GM08714 (cell line): ENCODE results near the gene NUP98.
"Not testable (repeated sequence)": the region's sequence is repeated elsewhere in the genome, so short reads cannot be mapped to it uniquely, and the experiment has no call there.

Experiments used
- H3K4me3 ChIP-seq: fragments of 200-500 bp; sonication (Bioruptor generic); 2 replicates; pipeline ENCODE4 v1.5.1; 2014; ENCODE audit warnings: mild to moderate bottlenecking, low read length, inconsistent platforms
- ZNF274 ChIP-seq: IDR thresholded peaks from 2 replicates; pipeline ENCODE4 v1.6.1; 2012; ENCODE audit warnings: mild to moderate bottlenecking, low read depth, low read length

The NUP98 gene

DNA sequence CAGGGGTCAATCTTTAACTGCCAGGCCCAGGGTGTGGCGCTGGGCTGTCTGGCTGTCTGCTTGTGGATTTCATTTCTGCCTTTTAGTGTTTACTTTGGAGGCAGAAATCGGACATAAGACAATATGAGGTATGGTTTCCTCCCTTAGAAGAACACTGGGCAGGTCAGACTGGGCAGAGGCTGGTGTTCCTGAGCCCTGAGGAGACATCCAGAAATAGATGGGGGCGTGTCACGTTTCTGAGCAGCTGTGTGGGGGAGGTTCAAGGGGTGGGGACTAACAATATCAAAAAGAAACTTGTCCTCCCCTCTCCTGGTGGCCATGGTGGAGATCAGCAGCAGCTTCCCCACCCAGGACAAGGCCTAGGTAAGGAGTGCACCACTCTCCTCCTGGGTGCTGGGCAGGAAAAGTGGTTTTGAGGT, 152.5 kb downstream of the NUP98 start, which contains the start of gene ART1:
TSS of gene ART1 (plus strand) at position 312 of the 419 bp plus-strand sequence. CDS start 14,086 bp downstream, outside the sequence.
- no peak within 1 kb of the TSS for H3K4me3 ChIP-seq
- TF ChIP-seq ZNF274 = no peak

DNA sequence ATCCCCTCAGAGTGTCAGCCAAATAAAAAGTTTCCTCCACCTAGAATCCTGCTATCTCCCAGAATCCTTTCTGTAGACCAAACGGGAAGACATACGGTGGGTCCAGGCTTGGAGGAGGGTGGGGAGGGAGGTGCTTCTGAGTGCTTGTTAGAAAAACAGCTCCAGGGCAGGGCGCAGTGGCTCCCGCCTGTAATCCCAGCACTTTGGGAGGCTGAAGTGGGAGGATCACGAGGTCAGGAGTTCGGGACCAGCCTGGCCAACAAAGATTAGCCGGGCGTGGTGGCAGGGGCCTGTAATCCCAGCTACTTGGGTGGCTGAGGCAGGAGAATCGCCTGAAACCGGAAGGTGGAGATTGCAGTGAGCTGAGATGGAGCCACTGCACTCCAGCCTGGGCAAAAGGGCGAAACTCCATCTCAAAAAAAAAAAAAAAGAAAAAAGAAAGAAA, 154.2 kb downstream of the NUP98 start:
- not testable (repeated sequence) for H3K4me3 ChIP-seq

DNA sequence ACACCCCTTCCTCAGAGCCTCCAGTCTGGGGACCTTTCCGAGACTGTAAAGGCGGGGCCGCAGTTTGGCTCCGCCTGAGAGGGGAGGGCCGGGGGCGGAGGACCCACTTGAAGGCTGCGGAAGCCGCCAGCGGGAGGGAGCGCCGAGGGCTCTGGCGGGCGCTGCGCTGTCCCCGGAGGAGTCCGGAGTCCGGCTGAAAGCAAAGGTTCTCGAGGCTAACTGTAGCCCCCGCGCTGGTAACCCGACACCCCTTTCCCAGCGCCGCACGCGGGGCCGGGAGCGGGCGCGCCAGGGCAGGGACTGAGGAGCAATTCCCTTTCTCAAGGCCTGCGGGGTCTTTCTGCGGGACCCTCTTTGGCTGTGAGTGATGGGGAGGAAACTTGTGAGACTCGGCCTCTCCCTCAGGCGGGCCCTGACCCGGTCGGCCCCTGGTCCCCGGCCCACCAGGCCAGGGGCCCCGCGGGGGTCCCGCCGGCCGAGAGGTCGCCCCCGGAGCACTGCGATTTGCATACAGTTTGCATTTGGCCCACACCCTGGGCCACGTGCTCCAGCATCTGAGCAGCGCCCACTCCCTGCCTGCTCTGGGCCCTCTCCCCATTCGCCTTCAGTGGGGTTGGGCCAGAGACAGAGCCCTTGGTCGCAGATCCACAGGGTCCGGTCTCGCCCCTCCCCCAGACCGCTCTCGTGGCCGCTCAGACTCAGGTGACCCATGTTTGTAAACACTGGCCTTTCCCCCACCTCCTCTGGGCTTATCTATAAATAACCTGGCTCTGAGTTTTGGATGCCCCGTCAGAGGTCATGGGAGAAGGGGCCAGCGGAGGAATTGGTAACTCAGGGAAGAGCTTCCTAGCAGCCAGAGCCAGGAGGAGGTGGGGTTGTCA, 155.0 kb downstream of the NUP98 start:
- H3K4me3 ChIP-seq = peak overlapping the region; percentile 45; the same call in 1 of the 2 replicates
- TF ChIP-seq ZNF274 = no peak

DNA sequence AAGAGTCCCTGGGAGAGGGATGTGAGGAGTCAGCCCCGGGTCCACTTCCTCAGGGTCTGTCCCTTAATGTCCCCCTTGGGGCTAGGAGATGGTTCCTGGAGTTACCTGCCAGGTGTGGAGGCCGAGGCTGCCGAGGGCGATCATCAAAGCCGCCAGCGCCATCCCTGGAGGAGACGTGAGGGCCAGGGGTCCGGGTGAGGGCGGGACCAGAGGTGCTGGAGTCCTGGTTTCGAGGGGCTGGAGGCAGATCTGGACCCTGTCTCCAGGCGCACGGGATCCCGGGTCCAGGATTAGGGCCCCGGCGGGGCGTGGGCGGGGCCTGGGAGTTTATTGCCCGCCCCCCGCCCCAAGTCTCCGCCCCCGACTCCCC, 155.7 kb downstream of the NUP98 start, which contains the start of gene ART5:
TSS of gene ART5 (minus strand) at position 292 of the 370 bp plus-strand sequence. CDS start at position 162, 130 bp downstream.
- no peak for TF ChIP-seq ZNF274
- H3K4me3 ChIP-seq = peak within 1 kb of the TSS; percentile 45; the same call in 1 of the 2 replicates

DNA sequence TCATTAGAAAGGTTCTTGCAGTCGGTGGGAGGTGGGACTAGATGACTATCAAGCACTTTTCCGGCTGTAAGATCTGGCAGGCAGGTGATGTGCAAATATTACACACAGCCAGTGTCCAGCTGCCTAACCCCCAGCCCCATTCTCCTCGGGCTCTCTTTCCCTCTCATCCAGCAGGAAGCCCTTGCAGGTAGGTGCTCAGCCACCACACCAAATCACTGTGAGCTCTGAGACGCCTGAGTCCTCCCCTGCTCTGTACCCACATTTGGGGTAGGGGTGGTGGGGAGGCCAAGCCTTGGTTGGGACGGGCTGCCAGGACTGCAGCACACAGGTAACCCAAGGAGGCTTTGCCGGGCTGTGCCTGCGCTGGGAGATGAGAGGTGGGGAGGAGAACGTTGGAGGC, 156.2 kb downstream of the NUP98 start:
- no peak overlapping the region for H3K4me3 ChIP-seq
- no peak for TF ChIP-seq ZNF274

DNA sequence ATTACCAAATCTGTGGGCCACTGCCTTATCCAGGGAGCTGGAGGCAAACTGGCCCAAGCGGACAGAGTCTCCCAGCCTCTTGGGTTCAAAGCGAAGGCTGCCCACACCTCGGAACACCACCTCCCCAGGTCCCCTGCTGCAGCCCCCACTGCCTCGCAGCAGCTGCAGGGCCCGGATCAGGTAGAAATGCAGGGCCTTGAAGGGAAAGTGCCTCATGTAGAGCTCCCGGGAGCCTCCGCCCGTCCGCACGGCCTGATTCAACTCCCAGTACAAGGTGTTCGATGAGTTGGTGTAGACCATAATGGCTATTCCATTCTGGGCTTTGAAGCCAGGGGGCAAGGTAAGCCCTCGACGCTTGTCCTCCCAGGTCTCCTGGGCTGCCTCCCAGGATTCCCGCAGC, 157.5 kb downstream of the NUP98 start:
- TF ChIP-seq ZNF274 = no peak
- H3K4me3 ChIP-seq = no peak overlapping the region

DNA sequence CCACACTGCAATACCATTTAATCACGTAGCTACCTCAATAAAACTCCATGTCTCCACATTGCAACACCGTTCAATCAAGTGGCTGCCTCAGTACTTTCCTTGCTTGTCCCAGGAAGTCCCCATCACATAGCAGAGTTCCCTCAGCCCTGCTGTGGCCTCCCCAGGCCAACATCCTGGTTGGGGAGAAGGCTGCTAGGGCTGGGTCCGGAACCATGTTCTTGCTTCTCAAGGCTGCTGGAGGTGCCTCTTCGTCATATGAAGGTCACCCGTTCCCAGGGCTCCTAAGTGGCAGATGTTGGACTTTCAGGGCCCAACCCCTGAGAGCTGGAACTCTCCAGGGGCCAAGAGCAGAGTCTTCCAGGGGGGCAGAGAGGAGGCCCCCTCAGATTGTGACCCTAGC, 158.8 kb downstream of the NUP98 start:
- no peak overlapping the region for H3K4me3 ChIP-seq
- TF ChIP-seq ZNF274 = no peak

DNA sequence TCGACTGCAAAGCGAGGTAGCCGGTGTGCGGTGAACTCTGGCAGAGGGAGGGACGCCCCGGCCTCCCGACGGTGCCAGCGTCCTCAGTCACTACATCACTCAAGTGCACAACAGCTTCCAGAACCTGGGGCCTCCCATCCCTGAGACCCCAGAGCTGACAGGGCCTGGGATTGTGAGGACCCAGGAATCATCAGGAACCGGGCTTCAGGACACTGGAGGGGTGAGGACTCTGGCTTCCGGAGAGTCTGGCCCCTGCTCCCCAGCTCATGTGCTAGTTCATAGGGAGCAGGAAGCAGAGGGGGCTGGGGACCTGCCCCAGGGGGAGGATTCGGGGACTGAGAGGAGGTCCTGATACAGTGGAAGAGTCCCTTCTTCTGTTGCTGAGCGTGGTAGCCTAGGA, 160.2 kb downstream of the NUP98 start:
- no peak for TF ChIP-seq ZNF274
- no peak overlapping the region for H3K4me3 ChIP-seq

DNA sequence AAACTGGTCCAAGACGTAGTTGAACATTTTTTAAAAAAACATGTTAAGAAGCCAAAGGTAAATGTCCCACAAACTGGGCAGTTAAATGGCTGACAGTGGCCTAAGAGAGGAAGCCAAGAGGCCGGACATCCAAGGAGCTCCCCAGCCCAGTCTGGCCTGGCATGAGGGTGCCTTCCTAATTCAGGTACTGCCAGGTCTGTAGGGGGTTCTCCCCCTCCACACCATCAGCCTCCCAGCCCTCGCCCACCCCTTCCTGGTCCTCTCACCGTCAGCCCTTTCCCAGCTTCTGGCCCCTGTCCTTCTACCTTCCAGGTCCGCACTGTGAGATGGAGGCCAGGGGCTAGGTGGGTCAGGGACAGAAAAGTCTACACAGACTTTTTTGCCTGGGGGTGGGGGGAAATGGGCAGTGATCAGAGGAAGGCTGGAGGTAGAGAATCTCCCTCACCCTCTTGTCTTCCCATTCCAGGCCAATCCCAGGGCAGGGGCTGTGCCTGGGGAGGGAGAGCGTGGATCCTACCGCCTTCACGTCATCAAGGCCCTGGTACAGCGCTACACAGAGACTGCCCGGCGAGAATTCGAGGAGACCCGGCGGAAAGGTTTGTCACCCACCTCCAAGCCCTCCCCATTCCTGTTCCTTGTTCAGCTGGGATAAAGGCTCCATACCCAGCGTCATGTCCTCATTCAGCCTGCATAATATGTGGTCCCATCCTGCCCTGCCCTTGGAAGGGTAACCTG, 161.5 kb downstream of the NUP98 start:
- TF ChIP-seq ZNF274 = no peak
- H3K4me3 ChIP-seq = no peak overlapping the region

DNA sequence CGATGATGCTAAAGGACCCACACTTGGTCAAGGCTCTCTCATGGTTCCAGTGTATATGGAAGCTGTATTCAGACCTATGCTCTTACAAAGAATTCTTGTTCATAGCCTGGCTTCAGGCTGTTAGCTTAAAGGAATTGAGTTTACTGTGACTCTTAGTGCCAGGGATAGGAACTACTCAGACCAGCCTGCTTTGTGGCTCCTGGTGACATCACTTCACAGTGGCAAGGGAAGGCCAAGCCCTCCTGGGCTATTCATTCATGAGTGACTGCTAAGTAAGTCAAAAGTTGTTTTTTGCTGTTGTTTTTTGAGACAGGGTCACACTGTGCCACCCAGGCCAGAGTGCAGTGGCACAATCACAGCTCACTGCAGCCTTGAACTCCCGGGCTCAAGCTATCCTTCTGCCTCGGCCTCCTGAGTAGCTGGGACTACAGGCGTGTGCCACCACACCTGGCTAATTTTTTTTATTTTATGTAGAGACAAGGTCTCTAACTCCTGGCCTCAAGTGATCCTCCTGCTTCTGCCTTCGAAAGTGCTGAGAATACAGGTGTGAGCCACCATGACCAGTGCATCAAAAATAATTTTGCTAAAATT, 165.2 kb downstream of the NUP98 start:
- no peak overlapping the region for H3K4me3 ChIP-seq

DNA sequence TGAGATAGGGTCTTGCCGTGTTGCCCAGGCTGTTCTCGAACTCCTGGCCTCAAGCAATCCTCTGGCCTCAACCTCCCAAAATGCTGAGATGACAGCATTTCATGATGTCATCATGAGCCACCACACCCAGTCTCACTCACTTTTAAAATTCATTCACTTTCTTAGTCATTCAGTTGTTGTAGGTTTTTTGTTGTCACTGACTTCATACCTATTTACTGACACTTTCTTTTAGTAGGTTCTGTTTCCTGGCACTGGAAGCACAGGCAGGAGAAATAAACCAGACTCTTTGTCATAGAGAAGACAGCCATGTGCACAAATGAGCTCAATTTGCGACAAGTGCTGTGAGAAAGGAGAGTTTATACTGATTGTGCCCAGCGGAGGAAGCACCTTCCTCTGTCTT, 166.0 kb downstream of the NUP98 start:
- no peak overlapping the region for H3K4me3 ChIP-seq
- no peak for TF ChIP-seq ZNF274

More for the DNA sequence above, 165.2 kb downstream of the NUP98 start:
- no peak for TF ChIP-seq ZNF274

DNA sequence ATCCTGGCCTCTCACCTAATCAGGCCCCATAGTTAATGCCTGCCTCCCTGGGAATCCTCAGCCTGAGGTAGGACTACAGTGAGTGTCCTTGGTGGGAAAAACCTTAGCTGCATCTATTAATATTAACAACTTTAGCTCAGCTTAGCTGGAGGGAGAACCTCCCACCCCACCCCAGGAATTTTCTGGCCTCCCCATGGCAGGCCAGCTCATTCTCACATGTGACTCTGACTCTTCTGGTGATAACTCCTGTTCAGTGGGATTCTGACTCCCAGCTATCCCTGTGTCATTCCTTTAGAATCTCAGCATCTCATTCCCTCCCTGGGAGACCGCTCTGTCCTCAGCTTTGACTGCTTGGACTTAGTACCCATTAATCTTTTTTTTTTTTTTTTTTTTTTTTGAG, 170.1 kb downstream of the NUP98 start:
- no peak overlapping the region for H3K4me3 ChIP-seq
- no peak for TF ChIP-seq ZNF274

DNA sequence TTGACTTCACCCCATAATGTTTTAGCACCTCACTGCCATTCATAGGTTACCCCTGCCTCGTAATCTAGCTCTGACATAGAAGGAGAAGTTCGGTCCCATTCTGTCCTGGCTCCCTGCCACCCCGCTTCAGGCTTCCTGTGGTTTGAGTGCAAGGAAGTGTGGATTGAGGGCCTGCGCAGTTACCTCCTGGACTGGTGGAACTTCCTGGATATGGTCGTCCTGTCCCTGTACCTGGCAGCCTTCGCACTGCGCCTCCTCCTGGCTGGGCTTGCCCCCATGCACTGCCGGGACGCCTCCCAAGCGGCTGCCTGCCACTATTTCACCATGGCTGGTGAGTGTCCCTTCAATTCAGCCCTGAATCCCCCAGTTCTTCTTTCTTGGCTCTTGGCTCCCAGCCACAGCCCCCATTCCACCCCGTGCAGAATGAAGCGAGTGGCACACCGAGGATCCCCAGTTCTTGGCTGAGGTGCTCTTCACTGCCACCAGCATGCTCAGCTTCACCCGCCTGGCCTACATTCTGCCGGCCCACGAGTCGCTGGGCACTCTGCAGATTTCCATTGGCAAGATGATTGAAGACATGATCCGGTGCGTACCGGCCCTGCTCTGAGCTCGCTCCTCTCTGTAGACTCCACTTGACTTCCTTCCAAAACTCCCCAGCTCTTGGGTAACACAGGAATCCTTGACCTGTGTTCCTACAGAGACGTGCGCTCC, 170.9 kb downstream of the NUP98 start:
- TF ChIP-seq ZNF274 = no peak
- H3K4me3 ChIP-seq = no peak overlapping the region
